ENCODE measurements around the gene SELL. TPM values are rescaled to one million over a fixed set of nuclear protein-coding genes. Genes with fewer than 3 reads are reported as not detected.

Gene SELL
- total and polyA plus RNA-seq, 3 donors from 2014 or later = 0.87 to 4.0 (median 3.2) TPM

GRCh38 chr1:169647512-169647911 is 63.9 kb downstream of the SELL start:
- Histone ChIP-seq H3K27ac (no peak overlapping the region), H3K4me1 (no peaks in the 10 kb centered on the region), H3K9me3 (no peaks in the 10 kb centered on the region), H3K4me3 (no peak overlapping the region), H3K27me3 (no peaks in the 10 kb centered on the region), H3K36me3 (ENCODE audit: low read depth, missing control alignments) (no peaks in the 10 kb centered on the region)
- intact Hi-C loops (cut with DNase I; ENCODE audit: low total_unique reads) = no loop called here
- TF ChIP-seq CTCF (IDR thresholded peaks at IDR 0.05) (no peak), POLR2A (IDR thresholded peaks at IDR 0.05) (no peak)
- DNase-seq = no peak

GRCh38 chr1:169644297-169644696 is 67.1 kb downstream of the SELL start:
- H3K4me1 ChIP-seq = no peaks in the 10 kb centered on the region
- intact Hi-C loops (cut with DNase I; ENCODE audit: low total_unique reads) = no loop called here
- DNase-seq = no peak
- no peaks in the 10 kb centered on the region for H3K36me3 ChIP-seq (ENCODE audit: low read depth, missing control alignments)
- TF ChIP-seq CTCF (IDR thresholded peaks at IDR 0.05) = no peak
- no peak for TF ChIP-seq POLR2A (IDR thresholded peaks at IDR 0.05)
- H3K4me3 ChIP-seq = no peak overlapping the region
- no peaks in the 10 kb centered on the region for H3K9me3 ChIP-seq
- 75 to 83% methylated on average over 3 of the region's 3 CpGs for WGBS, 2 donors
- H3K27ac ChIP-seq = no peak overlapping the region
- H3K27me3 ChIP-seq = no peaks in the 10 kb centered on the region

Other genes with a start within 250 kb of the SELL start
- 10 to 100 TPM; 22.5 to 26.5 TPM for gene SLC19A2, start 225.7 kb downstream of the SELL start, total RNA-seq
- gene SLC19A2, start 225.7 kb downstream of the SELL start, polyA plus RNA-seq (ENCODE audit: insufficient read depth, low read depth, low replicate concordance) = 14.6 TPM
- gene F5, start 125.1 kb downstream of the SELL start, total RNA-seq = 1 to 10 TPM in 1 of 2 donors, under 1 TPM in 1; 0.63 to 2.0 TPM
- 5.2 TPM for gene F5, start 125.1 kb downstream of the SELL start, polyA plus RNA-seq (ENCODE audit: insufficient read depth, low read depth, low replicate concordance)
- gene SELP, start 81.5 kb downstream of the SELL start, total RNA-seq = 1 to 10 TPM; 1.7 to 3.1 TPM
- gene SELP, start 81.5 kb downstream of the SELL start, polyA plus RNA-seq (ENCODE audit: insufficient read depth, low read depth, low replicate concordance) = 6.4 TPM
- gene SELE, start 22.5 kb upstream of the SELL start, total RNA-seq = 1 to 10 TPM in 1 of 2 donors, under 1 TPM in 1; 0.47 to 1.7 TPM
- 1.2 TPM for gene SELE, start 22.5 kb upstream of the SELL start, polyA plus RNA-seq (ENCODE audit: insufficient read depth, low read depth, low replicate concordance)
- gene METTL18, start 83.3 kb upstream of the SELL start, total RNA-seq = 1 to 10 TPM; 6.4 to 6.6 TPM
- gene METTL18, start 83.3 kb upstream of the SELL start, polyA plus RNA-seq (ENCODE audit: insufficient read depth, low read depth, low replicate concordance) = 8.6 TPM
- gene SCYL3, start 182.3 kb upstream of the SELL start, total RNA-seq = 10 to 100 TPM; 15.8 to 16.3 TPM
- 13.3 TPM for gene SCYL3, start 182.3 kb upstream of the SELL start, polyA plus RNA-seq (ENCODE audit: insufficient read depth, low read depth, low replicate concordance)